Measurements from ENCODE around the gene TFF2.

DNA sequence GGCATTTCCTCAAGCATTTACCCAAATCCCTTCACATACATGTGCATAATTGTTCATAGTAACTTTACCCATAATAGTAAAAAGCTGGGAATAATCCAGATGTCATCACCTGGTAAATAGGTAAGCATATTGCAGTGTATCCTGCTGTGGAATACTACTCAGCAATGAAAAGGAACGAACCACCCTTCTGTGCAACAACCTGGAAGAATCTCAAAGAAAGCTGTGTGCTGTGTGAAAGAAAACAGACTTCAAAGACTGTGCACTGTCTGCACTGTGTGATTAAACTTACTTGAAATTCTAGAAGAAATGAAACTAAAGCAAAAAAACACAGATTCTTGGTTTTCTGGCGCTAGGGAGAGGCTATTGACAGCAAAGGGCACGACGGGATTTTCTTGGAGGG, 13.5 kb downstream of the TFF2 start:
- TF ChIP-seq SPI1 (IDR thresholded peaks at IDR 0.05; ENCODE audit: low read depth, low read length) (no peak), TAF1 (IDR thresholded peaks at IDR 0.05; ENCODE audit: low read depth, low read length) (no peak), POLR2A (IDR thresholded peaks at IDR 0.05; ENCODE audit: low read depth, low read length) (no peak), POLR2AphosphoS5 (IDR thresholded peaks at IDR 0.05; ENCODE audit: low read depth, low read length) (no peak), POU2F2 (IDR thresholded peaks at IDR 0.05; ENCODE audit: low read depth, low read length) (no peak)

Data from GM12891 (cell line).